BJ (cell line): ENCODE results near the gene CD36. TPM values are rescaled to one million over a fixed set of nuclear protein-coding genes. Genes with fewer than 3 reads are reported as not detected.
A peak's percentile ranks its signal among the peaks of the same experiment; 100 is the strongest.

Source experiments
- CTCF ChIA-PET: fragments of 350-600 bp; formaldehyde crosslinking; extraction: SDS; loops from one replicate; lab custom pipeline; 2021; ENCODE audit warnings: antibody characterized with exemption, inconsistent platforms; lab: Yijun Ruan, JAX
- POLR2A ChIA-PET: fragments of 300-600 bp; sonication (Branson Sonifier 250); formaldehyde crosslinking; extraction: SDS; loops from one replicate; lab custom pipeline; 2021; ENCODE audit warnings: antibody characterized with exemption; lab: Charles Lee
- DNase-seq: peaks from one replicate; pipeline ENCODE4 v3.0.0-alpha.2; 2011; ENCODE audit warnings: low read depth
- H3K27me3 ChIP-seq: 2 replicates; pipeline ENCODE4 v1.6.0; 2011; ENCODE audit warnings: low read length; ENCODE audit not compliant: control insufficient read depth, insufficient read depth
- H3K36me3 ChIP-seq: 2 replicates; pipeline ENCODE4 v1.5.1; 2011; ENCODE audit warnings: low read length; ENCODE audit not compliant: control insufficient read depth, insufficient read depth
- H3K4me3 ChIP-seq: 2 replicates; pipeline ENCODE4 v1.5.1; 2011; ENCODE audit warnings: low read depth, mild to moderate bottlenecking, control low read depth, low read length
- CTCF ChIP-seq: IDR thresholded peaks from 2 replicates; pipeline ENCODE4 v1.5.1; 2011; ENCODE audit warnings: low read depth, mild to moderate bottlenecking, control low read depth, inconsistent platforms, low read length, moderate library complexity; ENCODE audit not compliant: insufficient read depth
- polyA plus RNA-seq: library from polyadenylated mRNA; depleted of rRNA; stranded (reverse); fragments of >200 nt; gene quantifications from 2 replicates; pipeline ENCODE4 v1.2.3, GENCODE V29; 2011

CD36 gene
- polyA plus RNA-seq, 1 experiment = 0.34 TPM

GRCh38 chr7:80630608-80631405 is 7.6 kb upstream of the CD36 start:
- POLR2A ChIA-PET = no interaction called here
- no peak overlapping the region for H3K4me3 ChIP-seq
- CTCF ChIA-PET = no interaction called here

GRCh38 chr7:80631421-80631820 is 7.0 kb upstream of the CD36 start:
- CTCF ChIA-PET = no interaction called here
- DNase-seq = no peak
- Histone ChIP-seq H3K4me3 (no peak overlapping the region), H3K27me3 (no peaks in the 10 kb centered on the region), H3K36me3 (no peaks in the 10 kb centered on the region)
- TF ChIP-seq CTCF = no peak
- POLR2A ChIA-PET = no interaction called here

More at GRCh38 chr7:80630608-80631405, 7.6 kb upstream of the CD36 start:
- no peaks in the 10 kb centered on the region for H3K27me3 ChIP-seq
- no peak for DNase-seq
- no peak for TF ChIP-seq CTCF
- H3K36me3 ChIP-seq = no peaks in the 10 kb centered on the region

GRCh38 chr7:80632139-80632538 is 6.3 kb upstream of the CD36 start:
- no peaks in the 10 kb centered on the region for H3K36me3 ChIP-seq
- POLR2A ChIA-PET = no interaction called here
- H3K27me3 ChIP-seq = no peaks in the 10 kb centered on the region
- DNase-seq = no peak
- no peak for TF ChIP-seq CTCF
- CTCF ChIA-PET = no interaction called here
- H3K4me3 ChIP-seq = no peak overlapping the region

GRCh38 chr7:80632819-80633218 is 5.6 kb upstream of the CD36 start:
- Histone ChIP-seq H3K36me3 (no peaks in the 10 kb centered on the region), H3K4me3 (no peak overlapping the region), H3K27me3 (no peaks in the 10 kb centered on the region)
- ChIA-PET CTCF (no interaction called here), POLR2A (no interaction called here)
- no peak for TF ChIP-seq CTCF
- DNase-seq = no peak

GRCh38 chr7:80634505-80634904 is 3.9 kb upstream of the CD36 start:
- Histone ChIP-seq H3K27me3 (no peaks in the 10 kb centered on the region), H3K36me3 (no peaks in the 10 kb centered on the region), H3K4me3 (no peak overlapping the region)
- no peak for TF ChIP-seq CTCF
- POLR2A ChIA-PET = no interaction called here
- peak; percentile 82 for DNase-seq
- CTCF ChIA-PET = no interaction called here
